ENCODE measurements around the gene MYH7.
"Not testable (repeated sequence)": the region's sequence is repeated elsewhere in the genome, so short reads cannot be mapped to it uniquely, and the experiment has no call there.

The MYH7 gene

DNA sequence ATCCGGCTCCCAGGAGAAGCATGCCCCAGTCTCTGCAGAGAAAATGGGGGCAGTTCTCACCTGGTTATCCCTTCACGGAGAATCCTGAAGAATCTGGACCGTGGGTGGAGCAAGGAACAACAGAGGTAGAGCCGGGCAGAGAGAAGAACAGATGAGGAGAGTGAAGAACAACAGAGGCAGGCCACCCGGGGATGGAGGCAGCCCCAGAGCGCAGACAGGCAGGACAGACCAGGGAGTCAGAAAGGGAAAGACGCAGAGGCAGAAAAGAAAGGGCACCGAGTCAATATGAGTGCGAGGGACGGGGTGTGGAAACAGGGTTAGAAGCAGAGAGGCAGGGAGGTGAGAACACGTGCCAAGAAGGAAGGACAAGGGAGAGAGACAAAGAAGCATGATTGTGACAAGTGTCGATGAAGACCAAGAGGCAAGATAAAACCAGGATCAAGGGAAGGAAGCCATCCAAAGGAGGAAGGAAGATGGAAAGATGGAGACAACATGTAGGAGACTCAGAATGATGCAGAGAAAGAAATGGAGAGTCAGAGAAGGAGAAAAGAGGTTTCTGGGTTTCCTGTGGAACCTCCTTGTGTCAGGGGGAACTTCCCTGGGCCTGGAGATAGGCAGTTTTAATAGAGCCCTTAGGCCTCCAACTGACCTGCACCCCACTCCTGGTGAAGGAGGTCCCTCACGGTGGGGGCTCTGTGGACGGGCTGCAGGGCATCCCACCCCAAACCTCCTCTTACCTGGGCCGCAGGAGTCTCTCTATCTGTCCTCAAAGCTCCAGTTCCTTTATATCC is 27.7 kb downstream of the MYH7 start, which contains the start of gene MYH6:
Gene MYH6, minus strand, starts transcription at position 758 of the 791 bp plus-strand sequence. CDS start 1,050 bp downstream, outside the sequence.
- DNase-seq (ENCODE audit: low read depth, low spot score): no peak

GRCh38 chr14:23406725-23407355 is 28.6 kb downstream of the MYH7 start:
- DNase-seq (ENCODE audit: low read depth, low spot score): no peak

- no peak for DNase-seq (ENCODE audit: low read depth, low spot score)
Observed at GRCh38 chr14:23406244-23406643, 29.2 kb downstream of the MYH7 start.

- DNase-seq (ENCODE audit: low read depth, low spot score): no peak
Observed at GRCh38 chr14:23405516-23406025, 29.9 kb downstream of the MYH7 start.

DNA sequence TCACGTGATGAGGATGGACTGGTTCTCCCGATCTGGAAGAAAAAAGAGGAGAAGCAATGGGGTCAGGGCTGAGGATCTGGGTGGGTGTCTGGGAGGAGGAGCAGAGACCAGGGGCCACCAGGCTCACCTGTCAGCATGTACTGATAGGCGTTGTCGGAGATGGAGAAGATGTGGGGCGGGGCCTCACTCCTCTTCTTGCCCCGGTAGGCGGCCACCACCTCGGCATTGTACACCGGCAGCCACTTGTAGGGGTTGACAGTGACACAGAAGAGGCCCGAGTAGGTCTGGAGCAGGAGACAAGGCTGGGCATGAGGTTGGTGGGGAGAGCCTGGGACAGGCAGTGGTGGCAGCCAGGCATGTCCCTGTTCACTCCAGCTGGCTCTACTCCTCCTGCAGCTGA is 30.4 kb downstream of the MYH7 start:
- no peak for DNase-seq (ENCODE audit: low read depth, low spot score)

DNA sequence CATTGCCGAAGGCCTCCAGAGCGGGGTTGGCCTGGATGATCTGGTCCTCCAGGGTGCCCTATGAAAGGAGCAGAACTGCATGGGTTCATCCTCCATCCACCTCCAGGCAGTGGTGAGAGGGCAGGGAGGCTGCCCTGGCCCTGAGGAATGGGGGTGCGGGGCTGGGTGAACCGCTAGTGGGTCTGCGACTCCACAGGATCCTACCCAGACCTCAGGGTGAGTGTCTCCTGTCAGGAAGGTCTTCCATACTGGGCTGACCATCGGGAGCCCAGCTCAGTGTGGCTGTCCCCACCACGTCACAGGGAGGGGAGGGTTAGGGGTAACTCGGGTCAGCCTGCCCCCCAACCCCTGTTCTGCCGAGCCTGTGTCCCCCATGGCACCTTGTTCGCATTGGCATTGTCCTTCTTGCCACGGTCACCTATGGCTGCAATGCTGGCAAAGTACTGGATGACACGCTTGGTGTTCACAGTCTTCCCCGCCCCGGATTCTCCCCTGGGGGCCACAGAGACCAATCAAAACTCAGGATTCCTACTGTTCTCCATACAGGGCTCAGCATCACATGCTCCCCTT is 31.0 kb downstream of the MYH7 start:
- DNase-seq (ENCODE audit: low read depth, low spot score): no peak

- DNase-seq (ENCODE audit: low read depth, low spot score): no peak
Observed at GRCh38 chr14:23403908-23404307, 31.6 kb downstream of the MYH7 start.

DNA sequence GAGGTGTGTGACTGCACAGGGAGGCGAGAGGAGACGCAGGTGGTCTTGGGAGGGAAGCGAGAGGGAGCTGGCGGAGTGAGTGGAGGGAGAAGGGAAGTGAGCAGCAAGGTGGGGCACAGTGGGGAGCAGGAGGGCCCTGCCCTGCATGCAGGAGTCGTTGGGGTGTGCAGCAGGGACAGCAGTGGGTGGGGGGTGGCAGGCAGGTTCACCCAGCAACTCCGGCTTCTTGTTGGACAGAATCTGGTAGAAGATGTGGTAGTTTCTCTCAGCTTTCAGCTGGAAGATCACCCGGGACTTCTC is 32.4 kb downstream of the MYH7 start:
- no peak for DNase-seq (ENCODE audit: low read depth, low spot score)

DNA sequence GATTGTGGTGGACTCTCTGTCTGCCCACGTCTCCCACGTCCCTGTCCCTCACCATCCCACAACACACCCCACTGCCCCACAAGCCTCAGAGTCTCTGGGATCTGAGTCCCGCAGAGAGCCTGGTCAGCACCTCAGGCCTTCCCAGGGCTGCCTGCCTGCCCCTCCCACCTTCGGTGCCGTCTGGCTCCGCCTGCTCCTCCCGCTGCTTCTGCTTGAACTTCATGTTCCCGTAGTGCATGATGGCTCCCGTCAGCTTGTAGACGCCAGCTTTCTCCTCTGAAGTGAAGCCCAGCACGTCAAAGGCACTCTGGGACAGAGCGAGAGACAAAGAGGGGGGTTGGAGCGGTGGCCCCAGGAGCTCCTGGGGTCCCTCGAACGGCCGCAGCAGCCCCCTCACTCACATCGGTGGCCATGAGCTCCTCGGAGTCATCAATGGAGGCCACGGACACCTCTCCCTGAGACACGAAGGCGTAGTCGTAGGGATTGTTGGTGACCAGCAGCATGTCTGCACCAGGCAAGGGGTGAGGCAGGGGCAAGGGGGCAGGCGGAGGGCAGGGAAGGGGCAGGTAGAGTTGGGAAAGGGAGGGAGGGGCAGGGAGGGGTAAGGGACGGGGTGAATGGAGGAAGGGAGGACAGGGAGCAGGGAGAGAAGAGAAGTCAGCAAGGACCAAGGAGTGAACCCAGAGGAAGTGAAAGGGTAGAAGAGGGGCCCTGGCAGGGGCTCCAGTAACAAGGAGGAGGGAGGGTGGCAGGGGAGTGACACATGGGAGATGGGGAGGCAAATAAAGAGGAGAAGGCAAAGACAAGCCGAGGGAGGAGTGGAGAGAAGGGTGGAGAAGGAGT is 32.9 kb downstream of the MYH7 start:
- DNase-seq (ENCODE audit: low read depth, low spot score): no peak

DNA sequence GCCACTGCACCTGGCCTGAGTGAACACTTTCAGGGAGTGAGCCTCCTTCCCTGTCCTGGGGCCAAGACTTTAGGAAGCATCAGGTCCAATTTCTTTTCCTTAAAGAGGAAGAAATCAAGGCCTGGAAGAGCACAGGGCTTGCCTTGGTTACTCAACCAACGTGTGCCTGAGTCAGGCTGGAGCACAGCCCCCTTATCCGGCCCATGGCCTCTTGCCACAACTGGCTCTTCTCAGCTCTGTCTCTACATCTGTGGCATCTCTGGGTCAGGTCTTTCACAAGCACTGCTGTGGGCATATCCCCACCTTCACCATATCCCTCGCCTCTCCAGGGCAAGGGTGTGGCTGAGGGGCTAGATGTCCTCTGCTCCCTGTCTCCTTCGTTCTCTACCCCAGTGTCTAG is 34.2 kb downstream of the MYH7 start:
- no peak for DNase-seq (ENCODE audit: low read depth, low spot score)

- not testable (repeated sequence) for DNase-seq (ENCODE audit: low read depth, low spot score)
Observed at GRCh38 chr14:23400496-23401149, 34.8 kb downstream of the MYH7 start.

GRCh38 chr14:23399591-23399990 is 35.9 kb downstream of the MYH7 start:
- DNase-seq (ENCODE audit: low read depth, low spot score): no peak

DNA sequence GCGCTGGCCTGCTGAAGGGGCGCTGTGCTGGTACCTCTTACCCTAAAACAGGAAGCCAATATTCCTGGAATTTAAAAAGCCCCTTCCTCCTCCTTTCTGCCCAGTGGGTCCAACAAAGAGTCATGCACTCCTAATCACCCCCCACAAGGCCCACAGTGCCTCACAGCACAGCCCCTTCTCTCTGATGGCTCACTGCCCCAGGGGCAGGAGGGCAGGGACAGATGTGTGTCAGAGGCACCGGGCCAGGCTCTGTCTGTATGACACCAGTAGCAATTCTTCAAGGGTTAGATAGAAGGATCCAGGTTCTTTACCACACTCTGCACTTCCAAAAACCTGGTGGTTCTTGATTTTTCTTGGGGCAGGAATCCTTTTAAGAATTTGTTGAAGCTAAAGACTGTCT is 36.3 kb downstream of the MYH7 start:
- no peak for DNase-seq (ENCODE audit: low read depth, low spot score)

- no peak for DNase-seq (ENCODE audit: low read depth, low spot score)
Observed at GRCh38 chr14:23398348-23398747, 37.1 kb downstream of the MYH7 start.

DNA sequence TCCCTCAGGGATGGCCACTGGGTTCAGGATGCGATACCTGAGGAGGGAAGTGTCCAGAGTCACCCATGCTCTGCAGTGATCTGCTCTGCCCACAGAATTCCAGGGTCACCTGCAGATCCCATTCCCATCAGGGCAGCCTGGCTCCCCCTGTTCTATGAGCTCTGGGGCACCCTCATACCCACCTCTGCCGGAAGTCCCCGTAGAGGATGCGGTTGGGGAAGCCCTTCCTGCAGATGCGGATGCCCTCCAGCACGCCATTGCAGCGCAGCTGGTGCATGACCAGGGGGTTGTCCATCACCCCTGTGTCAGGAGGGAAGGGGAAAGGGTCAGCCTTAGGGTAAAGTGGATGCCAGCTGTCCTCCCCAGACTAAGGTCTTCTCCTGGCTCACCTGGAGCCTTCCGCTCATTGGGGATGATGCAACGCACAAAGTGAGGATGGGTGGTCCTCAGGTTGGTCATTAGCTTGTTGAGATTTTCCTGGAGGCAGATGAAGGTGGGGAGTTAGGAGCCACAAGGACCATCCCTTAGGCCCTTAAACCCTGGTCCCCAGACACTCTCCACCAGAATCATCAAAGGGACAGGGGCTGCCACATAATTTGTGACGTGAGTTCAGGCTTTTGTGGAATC is 38.6 kb downstream of the MYH7 start:
- no peak for DNase-seq (ENCODE audit: low read depth, low spot score)

DNA sequence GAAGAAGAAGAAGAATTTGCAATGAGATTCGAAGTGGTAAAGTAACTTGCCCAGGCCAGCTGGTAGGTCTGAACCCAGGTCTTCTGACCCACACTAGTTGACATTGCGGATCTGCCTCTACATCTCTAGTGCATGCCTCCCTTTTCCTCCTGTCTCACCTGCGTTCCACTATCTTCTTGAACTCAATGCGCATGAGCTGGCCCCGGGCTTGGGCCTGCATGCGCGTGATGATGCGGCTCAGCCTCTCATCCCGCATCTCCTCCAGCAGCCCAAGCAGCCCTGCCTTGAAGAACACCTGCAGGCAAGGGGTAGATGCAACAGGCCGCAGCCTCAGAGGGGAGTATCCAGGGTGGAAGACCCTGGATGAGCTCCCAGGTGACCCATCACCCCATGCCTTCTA is 39.3 kb downstream of the MYH7 start:
- no peak for DNase-seq (ENCODE audit: low read depth, low spot score)

GRCh38 chr14:23392613-23393012 is 42.8 kb downstream of the MYH7 start:
- no peak for DNase-seq (ENCODE audit: low read depth, low spot score)

DNA sequence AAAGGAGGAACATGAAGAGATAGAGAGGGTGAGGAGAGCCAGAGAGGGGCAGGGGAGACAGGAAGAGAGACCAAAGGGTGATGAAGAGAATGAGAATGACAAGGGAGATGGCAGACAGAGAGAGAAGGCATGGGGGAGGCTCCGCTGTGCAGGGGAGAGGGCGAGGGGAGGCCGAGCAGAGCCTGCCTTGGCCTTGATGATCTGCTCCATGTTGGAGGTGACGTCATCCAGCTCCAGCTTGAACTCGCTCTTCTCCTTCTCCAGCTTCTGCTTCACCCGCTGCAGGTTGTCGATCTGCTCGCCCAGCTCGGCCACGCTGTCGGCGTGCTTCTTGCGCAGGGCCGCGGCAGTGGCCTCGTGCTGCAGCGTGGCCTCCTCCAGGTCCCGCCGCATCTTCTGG is 45.6 kb downstream of the MYH7 start:
- not testable (repeated sequence) for DNase-seq (ENCODE audit: low read depth, low spot score)

DNA sequence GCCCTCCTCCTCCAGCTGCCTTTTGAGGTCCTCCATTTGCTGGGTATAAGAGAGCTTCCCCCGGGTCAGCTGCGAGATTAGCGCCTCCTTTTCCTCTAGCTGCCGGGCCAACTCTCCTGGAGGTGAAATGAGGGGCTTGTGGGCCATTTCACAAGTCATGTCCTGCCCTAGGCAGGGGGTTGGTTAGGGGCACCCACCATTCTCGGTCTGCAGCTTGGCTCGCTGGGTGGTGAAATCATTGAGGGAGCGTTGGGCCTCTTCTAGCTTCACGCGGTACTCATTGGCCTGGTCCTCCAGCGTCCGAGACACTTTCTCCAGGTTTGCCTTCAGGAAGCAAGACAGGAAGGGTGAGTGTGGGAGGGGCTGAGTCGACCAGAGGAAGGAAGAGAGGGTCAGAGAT is 46.1 kb downstream of the MYH7 start:
- no peak for DNase-seq (ENCODE audit: low read depth, low spot score)

DNA sequence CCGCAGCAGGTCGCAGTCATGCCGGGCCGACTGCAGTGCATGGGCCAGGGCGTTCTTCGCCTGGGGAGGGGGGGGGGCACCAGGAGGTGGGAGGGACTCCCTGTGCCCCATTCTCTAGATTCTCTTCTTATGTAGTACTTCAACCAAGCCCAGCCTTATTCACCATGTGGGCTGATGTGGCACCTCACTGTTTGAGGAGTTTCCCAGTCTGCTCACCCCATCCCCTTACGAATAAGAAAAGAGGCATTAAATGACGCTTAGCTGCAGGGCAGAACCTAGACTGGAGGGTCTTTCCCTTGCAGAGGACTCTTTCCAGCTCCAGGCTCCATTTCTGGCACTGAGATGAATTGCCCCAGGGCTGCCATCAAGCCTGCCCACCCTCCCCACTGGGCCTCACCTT is 46.5 kb downstream of the MYH7 start:
- no peak for DNase-seq (ENCODE audit: low read depth, low spot score)

All from activated naive CD8-positive, alpha-beta T cell treated with anti-CD3 and anti-CD28 coated beads, Interleukin-2, amount 50 U/mL, for 16 hours (primary cell).